ENCODE measurements around the gene TMEM108. TPM values are rescaled to one million over a fixed set of nuclear protein-coding genes. Genes with fewer than 3 reads are reported as not detected.

The TMEM108 gene
- total RNA-seq, 6 experiments from 2014 or later: 0.10 to 0.20 TPM; not detected in 4

GRCh38 chr3:133136114-133137041, 98.2 kb downstream of the TMEM108 start:
- H3K9me3 ChIP-seq: no peaks in the 10 kb centered on the region
- DNase-seq (no peak), ATAC-seq (no peak)
- 90% methylated on average over 2 of the region's 2 CpGs for WGBS (ENCODE audit: insufficient coverage, low coverage, low lambda C conversion rate, missing lambda C conversion rate)
- H3K4me3 ChIP-seq: no peak overlapping the region
- no peaks in the 10 kb centered on the region for H3K4me1 ChIP-seq
- TF ChIP-seq, protein P1, sequence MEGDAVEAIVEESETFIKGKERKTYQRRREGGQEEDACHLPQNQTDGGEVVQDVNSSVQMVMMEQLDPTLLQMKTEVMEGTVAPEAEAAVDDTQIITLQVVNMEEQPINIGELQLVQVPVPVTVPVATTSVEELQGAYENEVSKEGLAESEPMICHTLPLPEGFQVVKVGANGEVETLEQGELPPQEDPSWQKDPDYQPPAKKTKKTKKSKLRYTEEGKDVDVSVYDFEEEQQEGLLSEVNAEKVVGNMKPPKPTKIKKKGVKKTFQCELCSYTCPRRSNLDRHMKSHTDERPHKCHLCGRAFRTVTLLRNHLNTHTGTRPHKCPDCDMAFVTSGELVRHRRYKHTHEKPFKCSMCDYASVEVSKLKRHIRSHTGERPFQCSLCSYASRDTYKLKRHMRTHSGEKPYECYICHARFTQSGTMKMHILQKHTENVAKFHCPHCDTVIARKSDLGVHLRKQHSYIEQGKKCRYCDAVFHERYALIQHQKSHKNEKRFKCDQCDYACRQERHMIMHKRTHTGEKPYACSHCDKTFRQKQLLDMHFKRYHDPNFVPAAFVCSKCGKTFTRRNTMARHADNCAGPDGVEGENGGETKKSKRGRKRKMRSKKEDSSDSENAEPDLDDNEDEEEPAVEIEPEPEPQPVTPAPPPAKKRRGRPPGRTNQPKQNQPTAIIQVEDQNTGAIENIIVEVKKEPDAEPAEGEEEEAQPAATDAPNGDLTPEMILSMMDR (IDR thresholded peaks at IDR 0.05): no peak
- no peak for TF ChIP-seq POLR2A (IDR thresholded peaks at IDR 0.05)
- intact Hi-C loops (cut with DNase I): no loop called here
- no peaks in the 10 kb centered on the region for H3K27me3 ChIP-seq
- H3K36me3 ChIP-seq: no peaks in the 10 kb centered on the region
- H3K27ac ChIP-seq: no peak overlapping the region

DNA sequence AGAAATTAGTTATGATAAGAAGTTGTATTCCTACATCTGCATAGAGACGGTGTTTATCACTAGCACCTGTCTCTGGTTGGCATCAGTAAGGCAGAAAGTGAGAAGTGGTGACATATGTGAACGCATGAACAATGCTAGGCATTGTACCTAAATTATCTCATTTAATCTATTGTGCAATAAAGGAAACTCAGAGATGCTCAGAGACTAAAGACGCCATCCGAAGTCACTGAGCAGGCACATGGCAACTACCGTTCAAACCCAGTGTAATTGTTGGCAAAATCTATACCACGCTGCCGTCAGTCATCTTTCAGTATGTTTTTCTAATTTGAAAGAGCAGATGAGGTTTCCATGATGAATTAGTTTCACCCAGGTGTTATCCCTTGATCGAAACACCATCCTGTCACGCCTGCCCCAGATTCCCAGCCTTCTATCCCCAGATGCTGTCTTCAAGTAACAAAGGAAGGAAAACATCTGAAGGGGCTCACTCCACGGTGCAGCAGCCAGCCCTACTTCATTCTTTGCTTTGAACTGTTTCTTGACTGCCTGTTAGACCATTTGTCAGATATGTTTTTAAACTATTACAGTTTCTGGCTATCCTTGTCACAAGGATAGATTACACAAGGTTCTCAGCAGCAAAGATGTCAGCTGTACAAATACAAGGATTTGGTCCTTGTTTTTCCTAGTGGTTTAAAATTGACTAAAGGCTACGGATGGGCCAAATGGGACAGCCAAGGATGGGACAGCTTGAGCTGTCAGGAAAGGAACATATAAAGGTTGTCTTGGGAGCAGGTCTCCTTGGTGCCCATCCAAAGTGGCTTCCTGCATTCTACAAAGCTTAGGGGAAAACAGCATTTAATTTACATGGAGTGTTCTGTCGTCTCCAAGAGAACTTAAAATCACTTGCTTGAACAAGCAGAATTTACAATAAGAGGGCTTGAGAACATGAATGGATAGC, 99.1 kb downstream of the TMEM108 start:
- WGBS (ENCODE audit: insufficient coverage, low coverage, low lambda C conversion rate, missing lambda C conversion rate): 68% methylated on average over 12 of the region's 12 CpGs
- Histone ChIP-seq H3K27ac (no peak overlapping the region), H3K27me3 (no peaks in the 10 kb centered on the region), H3K36me3 (no peaks in the 10 kb centered on the region), H3K9me3 (no peaks in the 10 kb centered on the region), H3K4me1 (no peaks in the 10 kb centered on the region), H3K4me3 (no peak overlapping the region)
- no peak for TF ChIP-seq POLR2A (IDR thresholded peaks at IDR 0.05)
- TF ChIP-seq, protein P1 (IDR thresholded peaks at IDR 0.05): no peak
- ATAC-seq (no peak), DNase-seq (no peak)
- intact Hi-C loops (cut with DNase I): no loop called here

GRCh38 chr3:133138017-133138416, 99.8 kb downstream of the TMEM108 start:
- Histone ChIP-seq H3K27me3 (no peaks in the 10 kb centered on the region), H3K27ac (no peak overlapping the region), H3K36me3 (no peaks in the 10 kb centered on the region), H3K4me1 (no peaks in the 10 kb centered on the region), H3K9me3 (no peaks in the 10 kb centered on the region), H3K4me3 (no peak overlapping the region)
- intact Hi-C loops (cut with DNase I): no loop called here
- TF ChIP-seq, protein P1 (IDR thresholded peaks at IDR 0.05): no peak
- no peak for TF ChIP-seq POLR2A (IDR thresholded peaks at IDR 0.05)
- ATAC-seq (no peak), DNase-seq (no peak)
- 26% methylated on average over 1 of the region's 1 CpG for WGBS (ENCODE audit: insufficient coverage, low coverage, low lambda C conversion rate, missing lambda C conversion rate)

- no peaks in the 10 kb centered on the region for H3K9me3 ChIP-seq
- no peak for DNase-seq
- H3K4me3 ChIP-seq: no peak overlapping the region
- intact Hi-C loops (cut with DNase I): no loop called here
- H3K36me3 ChIP-seq: no peaks in the 10 kb centered on the region
- no peaks in the 10 kb centered on the region for H3K4me1 ChIP-seq
- no peaks in the 10 kb centered on the region for H3K27me3 ChIP-seq
- WGBS (ENCODE audit: insufficient coverage, low coverage, low lambda C conversion rate, missing lambda C conversion rate): 20% methylated on average over 2 of the region's 2 CpGs
- no peak overlapping the region for H3K27ac ChIP-seq
- ATAC-seq: no peak
- no peak for TF ChIP-seq POLR2A (IDR thresholded peaks at IDR 0.05)
- TF ChIP-seq, protein P1 (IDR thresholded peaks at IDR 0.05): no peak
These were observed 113.9 kb downstream of the TMEM108 start for GRCh38 chr3:133152056-133152455.
